NCI-H1930 (cell line): Measurements from ENCODE around the gene LHFPL3.

Source experiments
- DNase-seq, 2 experiments: peaks; one replicate each; lab custom pipeline; 2025; lab: John Stamatoyannopoulos, UW

The LHFPL3 gene

GRCh38 chr7:104801022-104801421 is 472.6 kb downstream of the LHFPL3 start:
- DNase-seq: no peak

- DNase-seq: no peak
These were observed 475.5 kb downstream of the LHFPL3 start for GRCh38 chr7:104803931-104804330.

GRCh38 chr7:104804696-104805095 is 476.3 kb downstream of the LHFPL3 start:
- DNase-seq: no peak

- DNase-seq: no peak
These were observed 477.3 kb downstream of the LHFPL3 start for GRCh38 chr7:104805449-104806317.

GRCh38 chr7:104807671-104808070 is 479.3 kb downstream of the LHFPL3 start:
- DNase-seq: no peak

- DNase-seq: no peak
These were observed 481.5 kb downstream of the LHFPL3 start for GRCh38 chr7:104809906-104810305.

GRCh38 chr7:104814126-104814525 is 485.7 kb downstream of the LHFPL3 start:
- no peak for DNase-seq

- no peak for DNase-seq
These were observed 486.4 kb downstream of the LHFPL3 start for GRCh38 chr7:104814671-104815400.

GRCh38 chr7:104816537-104816936 is 488.1 kb downstream of the LHFPL3 start:
- DNase-seq: no peak

GRCh38 chr7:104818961-104819880 is 490.8 kb downstream of the LHFPL3 start:
- DNase-seq: no peak

GRCh38 chr7:104820836-104821535 is 492.6 kb downstream of the LHFPL3 start:
- DNase-seq: no peak

GRCh38 chr7:104823177-104823576 is 494.8 kb downstream of the LHFPL3 start:
- no peak for DNase-seq

GRCh38 chr7:104825099-104825498 is 496.7 kb downstream of the LHFPL3 start:
- no peak for DNase-seq

GRCh38 chr7:104826135-104826534 is 497.7 kb downstream of the LHFPL3 start:
- DNase-seq: no peak

- DNase-seq: no peak
These were observed 508.6 kb downstream of the LHFPL3 start for GRCh38 chr7:104836976-104837375.

GRCh38 chr7:104838537-104839299 is 510.3 kb downstream of the LHFPL3 start:
- DNase-seq: no peak

GRCh38 chr7:104839842-104840241 is 511.4 kb downstream of the LHFPL3 start:
- DNase-seq: no peak

GRCh38 chr7:104841798-104842197 is 513.4 kb downstream of the LHFPL3 start:
- no peak for DNase-seq

GRCh38 chr7:104843198-104843597 is 514.8 kb downstream of the LHFPL3 start:
- no peak for DNase-seq

- DNase-seq: no peak
These were observed 517.2 kb downstream of the LHFPL3 start for GRCh38 chr7:104845557-104845956.

- DNase-seq: no peak
These were observed 518.3 kb downstream of the LHFPL3 start for GRCh38 chr7:104846731-104847130.
